ENCODE measurements around the gene SECISBP2L. TPM values are rescaled to one million over a fixed set of nuclear protein-coding genes. Genes with fewer than 3 reads are reported as not detected.
A peak's percentile ranks its signal among the peaks of the same experiment; 100 is the strongest.

The SECISBP2L gene
- total and polyA plus RNA-seq, 2 of the 4 experiments (the other 2 are of a cell fraction): 13.1 to 34.1 TPM

DNA sequence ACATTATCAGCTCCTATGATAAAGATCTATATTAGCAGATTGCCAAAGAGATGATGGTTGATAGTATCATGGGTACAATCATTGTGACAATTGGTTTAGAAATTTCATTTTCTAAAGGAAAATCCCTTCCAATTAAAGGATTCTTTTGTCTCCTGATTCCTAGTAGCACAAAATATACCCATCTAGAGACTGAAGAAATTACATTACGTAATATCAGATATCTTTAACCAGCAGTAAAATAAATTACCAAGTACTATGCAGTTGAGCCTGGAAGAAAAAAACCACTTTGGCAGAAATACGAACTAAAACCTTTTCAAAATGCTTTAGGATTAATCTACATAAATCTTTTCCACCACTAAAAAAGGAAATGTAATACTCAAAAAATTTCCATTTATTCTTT is 46.9 kb downstream of the SECISBP2L start:
- H3K4me2 ChIP-seq (ENCODE audit: low read depth, low read length): no peak overlapping the region
- BruUV-seq (replicated peaks): no TSS peak
- no peak overlapping the region for H2AFZ ChIP-seq (replicated peaks; ENCODE audit: low read length, poor library complexity)
- H3K18ac ChIP-seq (ENCODE audit: low read depth, low read length): no peak overlapping the region
- no peak overlapping the region for H3K4ac ChIP-seq (ENCODE audit: low read depth, low read length)
- ATAC-seq (ENCODE audit: low read depth): no peak
- H2BK5ac ChIP-seq (ENCODE audit: low read depth, low read length, poor library complexity, severe bottlenecking): no peak overlapping the region
- no peak overlapping the region for H4K8ac ChIP-seq (ENCODE audit: low read depth in 2 of 2, low read length in 2 of 2)
- no peaks in the 10 kb centered on the region for H3K9me3 ChIP-seq (ENCODE audit: control insufficient read depth, insufficient read depth, low read length)
- peaks cover 2% of the 10 kb centered on the region; the same call in 1 of the 2 replicates for H3K4me1 ChIP-seq (ENCODE audit: control insufficient read depth, insufficient read depth, low read length)
- no peak overlapping the region for H2BK20ac ChIP-seq (ENCODE audit: low read depth, low read length)
- H4K20me1 ChIP-seq (ENCODE audit: insufficient read depth, low read length): no peaks in the 10 kb centered on the region
- no CpG with 5 or more reads among the region's 2 CpGs for WGBS, 2 experiments (ENCODE audit: extremely low coverage in 2 of 2, insufficient read length in 1 of 2)
- intact Hi-C loops (cut with micrococcal nuclease): loop anchor here (5.0 kb wide), 1 partner anchor 128 kb away; no protein-coding TSS in a partner anchor
- in situ Hi-C loops (cut with MboI; ENCODE audit: low sequenced_read_pairs): no loop called here
- dilution Hi-C loops (cut with HindIII; ENCODE audit: low sequenced_read_pairs, unreplicated experiment): no loop called here
- H2AK9ac ChIP-seq (replicated peaks; ENCODE audit: low read depth, low read length, poor library complexity): no peak overlapping the region
- no peak overlapping the region for H3K27ac ChIP-seq (ENCODE audit: insufficient read depth, low read length)
- DNase-seq: no peak
- H3K56ac ChIP-seq (ENCODE audit: extremely low read depth, insufficient read depth, low read length): no peak overlapping the region
- peaks cover 23% of the 10 kb centered on the region for H3K36me3 ChIP-seq (ENCODE audit: control insufficient read depth, insufficient read depth, low read length)
- no peaks in the 10 kb centered on the region for H3K27me3 ChIP-seq (ENCODE audit: control insufficient read depth, insufficient read depth, low read length)
- no peak overlapping the region for H3K9ac ChIP-seq (ENCODE audit: low read depth, low read length)
- no peak overlapping the region for H4K5ac ChIP-seq (ENCODE audit: low read depth, low read length)
- H3K79me1 ChIP-seq (ENCODE audit: low read depth in 1 of 2, low read length in 2 of 2): peaks cover 8 to 22% of the 10 kb centered on the region in 2 experiments; a peak in 2 of 4 replicates
- H3K14ac ChIP-seq (replicated peaks; ENCODE audit: low read depth, low read length): no peak overlapping the region
- POLR2A ChIA-PET (ENCODE audit: unreplicated experiment): no interaction called here
- H4K91ac ChIP-seq (ENCODE audit: insufficient read depth, low read depth, low read length): no peak overlapping the region
- H3K23ac ChIP-seq (ENCODE audit: low read depth, low read length): no peak overlapping the region
- no peak overlapping the region for H2BK15ac ChIP-seq (ENCODE audit: low read depth, low read length)
- no peak overlapping the region for H3K4me3 ChIP-seq (ENCODE audit: insufficient read depth, low read depth, low read length)
- peaks cover 3% of the 10 kb centered on the region; the same call in 1 of the 2 replicates for H3K9me1 ChIP-seq (ENCODE audit: insufficient read depth, low read length)
- TF ChIP-seq RAD21 (IDR thresholded peaks at IDR 0.05; ENCODE audit: low read length) (no peak), CEBPB (IDR thresholded peaks at IDR 0.05; ENCODE audit: low read depth, low read length) (peak; percentile 61; the same call in 1 of the 2 replicates)
- CTCF ChIA-PET: no interaction called here
- H2AK5ac ChIP-seq (ENCODE audit: low read depth, low read length): no peak overlapping the region
- no peak overlapping the region for H2BK120ac ChIP-seq (ENCODE audit: low read depth, low read length)
